Activated naive CD4-positive, alpha-beta T cell treated with anti-CD3 and anti-CD28 coated beads, Interleukin-2, amount 10 ng/mL, durations not matched to agents 7 days and 5 days (primary cell): ENCODE results near the gene SNORC.

Source experiments
- CTCF ChIA-PET: fragments of 350-600 bp; sonication (Branson Sonifier 250); formaldehyde crosslinking; loops from one replicate; lab custom pipeline; 2021; ENCODE audit warnings: antibody characterized with exemption; lab: Charles Lee
- DNase-seq: peaks from one replicate; pipeline ENCODE4 v3.0.0-alpha.2; 2020
- H3K27ac Mint-ChIP-seq: one replicate; pipeline ENCODE4 v1.8.0; 2021; ENCODE audit warnings: mild to moderate bottlenecking, moderate library complexity, mixed read lengths
- H3K27me3 Mint-ChIP-seq: one replicate; pipeline ENCODE4 v1.8.0; 2021; ENCODE audit warnings: mild to moderate bottlenecking, mixed read lengths
- H3K36me3 Mint-ChIP-seq: one replicate; pipeline ENCODE4 v1.8.0; 2021; ENCODE audit warnings: mixed read lengths
- H3K4me1 Mint-ChIP-seq: one replicate; pipeline ENCODE4 v1.8.0; 2021; ENCODE audit warnings: mixed read lengths
- H3K4me3 Mint-ChIP-seq: one replicate; pipeline ENCODE4 v1.8.0; 2021; ENCODE audit warnings: mild to moderate bottlenecking, moderate library complexity, mixed read lengths
- H3K9me3 Mint-ChIP-seq: one replicate; pipeline ENCODE4 v1.8.0; 2021; ENCODE audit warnings: mixed read lengths

SNORC gene

GRCh38 chr2:232882505-232883115 is 12.5 kb downstream of the SNORC start:
- CTCF ChIA-PET: no interaction called here
- Mint-ChIP-seq H3K27me3 (peaks cover 15% of the 10 kb centered on the region), H3K4me3 (no peak overlapping the region), H3K27ac (no peak overlapping the region), H3K9me3 (no peaks in the 10 kb centered on the region), H3K36me3 (no peaks in the 10 kb centered on the region), H3K4me1 (no peaks in the 10 kb centered on the region)
- DNase-seq: no peak

DNA sequence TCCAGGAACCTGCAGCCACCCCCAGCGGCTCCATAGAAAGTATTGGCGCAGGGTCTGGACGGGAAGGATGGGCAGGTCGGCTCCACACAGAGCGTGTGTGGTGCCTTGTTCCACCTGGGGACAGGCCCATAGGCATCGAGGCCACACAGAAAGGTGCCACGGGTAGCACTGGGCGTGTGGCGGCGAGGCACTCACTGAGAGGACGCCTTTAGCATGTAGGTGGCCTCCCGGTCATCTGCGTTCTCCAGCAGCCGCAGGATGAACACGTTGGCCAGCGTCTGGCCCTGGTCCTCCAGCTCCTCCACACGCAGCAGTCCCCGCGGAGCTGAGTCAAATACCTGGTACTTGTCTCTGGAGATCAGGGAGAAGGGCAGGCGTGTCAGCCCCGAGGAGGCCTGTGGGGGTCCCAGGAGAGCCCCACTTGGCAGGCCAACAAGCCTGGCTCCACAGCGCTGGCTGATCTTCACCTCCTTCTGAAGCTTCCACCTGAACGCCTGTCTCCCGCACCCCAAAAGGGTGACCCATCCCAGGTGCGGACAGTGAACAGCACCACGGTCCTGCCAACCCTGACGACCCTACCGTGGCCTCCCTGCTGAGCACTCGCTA is 13.2 kb downstream of the SNORC start:
- no peak overlapping the region for H3K27ac Mint-ChIP-seq
- peaks cover 9% of the 10 kb centered on the region for H3K27me3 Mint-ChIP-seq
- no peak for DNase-seq
- H3K4me1 Mint-ChIP-seq: no peaks in the 10 kb centered on the region
- H3K9me3 Mint-ChIP-seq: peaks cover 3% of the 10 kb centered on the region
- no peaks in the 10 kb centered on the region for H3K36me3 Mint-ChIP-seq
- H3K4me3 Mint-ChIP-seq: no peak overlapping the region
- CTCF ChIA-PET: no interaction called here

GRCh38 chr2:232884001-232884421 is 13.9 kb downstream of the SNORC start:
- CTCF ChIA-PET: interaction anchor here (0.9 kb wide), 1 partner anchor 31 kb away, joined by 3 read pairs; no protein-coding TSS in a partner anchor

GRCh38 chr2:232884549-232885263 is 14.6 kb downstream of the SNORC start:
- CTCF ChIA-PET: interaction anchor here (0.9 kb wide), 1 partner anchor 32 kb away, joined by 3 read pairs; no protein-coding TSS in a partner anchor
- DNase-seq: no peak

More at GRCh38 chr2:232884001-232884421, 13.9 kb downstream of the SNORC start:
- H3K36me3 Mint-ChIP-seq: no peaks in the 10 kb centered on the region
- DNase-seq: no peak
- no peaks in the 10 kb centered on the region for H3K4me1 Mint-ChIP-seq
- peaks cover 3% of the 10 kb centered on the region for H3K9me3 Mint-ChIP-seq
- no peak overlapping the region for H3K27ac Mint-ChIP-seq
- H3K27me3 Mint-ChIP-seq: peaks cover 5% of the 10 kb centered on the region
- H3K4me3 Mint-ChIP-seq: no peak overlapping the region

GRCh38 chr2:232885264-232885961 is 15.3 kb downstream of the SNORC start:
- no peaks in the 10 kb centered on the region for H3K4me1 Mint-ChIP-seq
- no peak overlapping the region for H3K4me3 Mint-ChIP-seq
- CTCF ChIA-PET: no interaction called here
- no peak overlapping the region for H3K27ac Mint-ChIP-seq
- no peaks in the 10 kb centered on the region for H3K36me3 Mint-ChIP-seq
- DNase-seq: no peak
- peaks cover 8% of the 10 kb centered on the region for H3K27me3 Mint-ChIP-seq
- peaks cover 3% of the 10 kb centered on the region for H3K9me3 Mint-ChIP-seq

More at GRCh38 chr2:232884549-232885263, 14.6 kb downstream of the SNORC start:
- no peak overlapping the region for H3K27ac Mint-ChIP-seq
- H3K4me1 Mint-ChIP-seq: no peaks in the 10 kb centered on the region
- H3K36me3 Mint-ChIP-seq: no peaks in the 10 kb centered on the region
- no peak overlapping the region for H3K4me3 Mint-ChIP-seq
- peaks cover 3% of the 10 kb centered on the region for H3K9me3 Mint-ChIP-seq
- H3K27me3 Mint-ChIP-seq: peaks cover 7% of the 10 kb centered on the region

GRCh38 chr2:232886176-232886575 is 16.1 kb downstream of the SNORC start:
- Mint-ChIP-seq H3K36me3 (no peaks in the 10 kb centered on the region), H3K4me1 (no peaks in the 10 kb centered on the region), H3K27ac (no peak overlapping the region), H3K27me3 (peaks cover 16% of the 10 kb centered on the region), H3K9me3 (peaks cover 3% of the 10 kb centered on the region), H3K4me3 (no peak overlapping the region)
- CTCF ChIA-PET: no interaction called here
- no peak for DNase-seq

- H3K27ac Mint-ChIP-seq: no peak overlapping the region
- peaks cover 3% of the 10 kb centered on the region for H3K9me3 Mint-ChIP-seq
- no peak for DNase-seq
- no peaks in the 10 kb centered on the region for H3K36me3 Mint-ChIP-seq
- H3K4me3 Mint-ChIP-seq: no peak overlapping the region
- peaks cover 17% of the 10 kb centered on the region for H3K27me3 Mint-ChIP-seq
- CTCF ChIA-PET: interaction anchor here (0.6 kb wide), 1 partner anchor 167 kb away, joined by 4 read pairs; no protein-coding TSS in a partner anchor
- no peaks in the 10 kb centered on the region for H3K4me1 Mint-ChIP-seq
Observed at GRCh38 chr2:232886632-232887031, 16.6 kb downstream of the SNORC start.

GRCh38 chr2:232887171-232887850 is 17.2 kb downstream of the SNORC start:
- H3K27me3 Mint-ChIP-seq: peaks cover 19% of the 10 kb centered on the region
- CTCF ChIA-PET: interaction anchor here (0.6 kb wide), 1 partner anchor 166 kb away, joined by 4 read pairs; no protein-coding TSS in a partner anchor
- H3K9me3 Mint-ChIP-seq: peaks cover 3% of the 10 kb centered on the region
- no peak overlapping the region for H3K4me3 Mint-ChIP-seq
- H3K27ac Mint-ChIP-seq: no peak overlapping the region
- no peaks in the 10 kb centered on the region for H3K4me1 Mint-ChIP-seq
- no peak for DNase-seq
- H3K36me3 Mint-ChIP-seq: no peaks in the 10 kb centered on the region

DNA sequence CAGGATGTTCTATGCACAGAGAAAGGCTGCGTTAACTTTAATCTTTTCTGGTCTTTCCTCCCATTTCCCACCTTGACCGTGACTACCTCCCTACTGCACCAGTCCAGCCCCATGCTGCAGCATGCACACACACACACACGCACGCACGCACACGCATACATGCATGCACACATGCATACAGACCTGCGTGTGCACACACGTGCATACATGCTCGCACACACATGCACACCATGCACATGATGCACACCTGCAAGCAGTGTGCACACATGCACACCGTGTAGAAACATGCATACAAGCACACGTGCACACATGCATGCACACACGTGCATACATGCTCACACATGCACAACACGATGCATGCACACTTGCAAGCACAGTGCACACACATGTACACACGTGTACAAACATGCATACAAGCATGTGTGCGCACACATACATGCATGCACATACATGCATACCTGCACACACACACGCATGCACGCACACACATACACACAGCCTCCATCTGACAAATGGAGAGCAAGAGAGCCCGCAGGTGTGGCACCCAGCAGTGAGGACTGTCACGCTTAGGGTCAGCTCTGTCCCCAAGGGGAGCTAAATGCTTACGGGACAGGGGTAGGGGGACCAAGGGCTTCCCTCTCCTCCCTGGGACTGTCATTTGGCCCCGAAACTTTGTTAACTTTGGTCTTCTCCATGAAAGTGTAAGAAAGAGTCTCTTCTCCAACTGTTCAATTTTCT is 18.2 kb downstream of the SNORC start:
- Mint-ChIP-seq H3K36me3 (no peaks in the 10 kb centered on the region), H3K9me3 (peaks cover 3% of the 10 kb centered on the region), H3K27me3 (peaks cover 22% of the 10 kb centered on the region), H3K27ac (no peak overlapping the region), H3K4me1 (no peaks in the 10 kb centered on the region), H3K4me3 (no peak overlapping the region)
- CTCF ChIA-PET: no interaction called here
- no peak for DNase-seq

GRCh38 chr2:232888839-232889529 is 18.9 kb downstream of the SNORC start:
- CTCF ChIA-PET: no interaction called here
- H3K27me3 Mint-ChIP-seq: peaks cover 22% of the 10 kb centered on the region
- DNase-seq: no peak
- H3K9me3 Mint-ChIP-seq: peaks cover 3% of the 10 kb centered on the region
- no peaks in the 10 kb centered on the region for H3K4me1 Mint-ChIP-seq
- no peak overlapping the region for H3K4me3 Mint-ChIP-seq
- H3K36me3 Mint-ChIP-seq: no peaks in the 10 kb centered on the region
- no peak overlapping the region for H3K27ac Mint-ChIP-seq

DNA sequence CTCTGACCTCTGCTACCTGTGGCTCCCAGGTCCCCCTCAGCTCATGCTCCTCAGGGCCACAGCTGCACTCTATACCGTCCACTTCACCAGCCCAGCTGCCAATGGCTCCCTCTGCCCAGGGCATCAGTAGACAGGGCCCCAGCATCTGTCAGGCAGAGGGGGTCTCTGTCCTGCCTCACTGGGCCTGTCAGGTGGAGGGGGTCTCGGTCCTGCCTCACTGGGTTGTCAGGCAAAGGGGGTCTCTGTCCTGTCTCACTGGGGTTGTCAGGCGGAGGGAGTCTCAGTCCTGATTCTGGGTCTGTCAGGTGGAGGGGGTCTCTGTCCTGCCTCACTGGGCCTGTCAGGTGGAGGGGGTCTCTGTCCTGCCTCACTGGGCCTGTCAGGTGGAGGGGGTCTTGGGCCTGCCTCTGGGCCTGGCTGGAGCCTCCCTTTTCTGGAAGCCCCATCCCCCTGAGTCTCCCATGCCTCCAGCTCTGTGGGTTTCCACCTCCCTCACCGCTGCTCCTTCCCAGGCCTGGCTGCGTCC is 19.9 kb downstream of the SNORC start:
- no peak overlapping the region for H3K27ac Mint-ChIP-seq
- no peaks in the 10 kb centered on the region for H3K36me3 Mint-ChIP-seq
- H3K9me3 Mint-ChIP-seq: peaks cover 3% of the 10 kb centered on the region
- no peak for DNase-seq
- H3K4me3 Mint-ChIP-seq: no peak overlapping the region
- CTCF ChIA-PET: no interaction called here
- H3K27me3 Mint-ChIP-seq: peaks cover 22% of the 10 kb centered on the region
- H3K4me1 Mint-ChIP-seq: no peaks in the 10 kb centered on the region

DNA sequence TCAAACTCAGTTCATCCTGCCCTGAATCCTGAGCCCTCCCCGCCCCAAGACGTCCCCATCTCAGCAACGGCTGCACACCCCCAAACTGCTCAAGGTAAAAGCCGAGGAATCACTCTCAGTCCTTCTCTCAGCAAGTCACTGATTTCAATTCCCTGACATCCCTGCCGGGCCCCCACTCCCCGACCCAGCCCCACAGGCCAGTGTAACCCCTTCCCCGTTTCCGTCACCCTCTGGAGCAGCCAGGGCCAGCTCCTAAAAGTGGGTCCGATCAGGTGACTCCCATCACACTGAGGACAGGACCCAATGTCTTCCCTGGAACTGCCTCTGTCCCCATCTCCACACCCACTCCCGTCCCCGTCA is 20.5 kb downstream of the SNORC start:
- peaks cover 22% of the 10 kb centered on the region for H3K27me3 Mint-ChIP-seq
- H3K27ac Mint-ChIP-seq: no peak overlapping the region
- no peaks in the 10 kb centered on the region for H3K36me3 Mint-ChIP-seq
- no peak for DNase-seq
- CTCF ChIA-PET: no interaction called here
- no peaks in the 10 kb centered on the region for H3K4me1 Mint-ChIP-seq
- H3K4me3 Mint-ChIP-seq: no peak overlapping the region
- peaks cover 3% of the 10 kb centered on the region for H3K9me3 Mint-ChIP-seq
